Stimulated activated CD8-positive, alpha-beta memory T cell treated with anti-CD3 and anti-CD28 coated beads, Interleukin-7, amount 100 ng/mL, for 48 hours (primary cell): ENCODE results near the gene CASS4.
"Not testable (repeated sequence)": the region's sequence is repeated elsewhere in the genome, so short reads cannot be mapped to it uniquely, and the experiment has no call there.

Source experiments
- DNase-seq, 2 donors: peaks; one replicate each; pipeline ENCODE4 v3.0.0-alpha.2; 2020; ENCODE audit warnings: low read depth in 1 of 2; ENCODE audit errors: extremely low read depth in 1 of 2

CASS4 gene, protein sequence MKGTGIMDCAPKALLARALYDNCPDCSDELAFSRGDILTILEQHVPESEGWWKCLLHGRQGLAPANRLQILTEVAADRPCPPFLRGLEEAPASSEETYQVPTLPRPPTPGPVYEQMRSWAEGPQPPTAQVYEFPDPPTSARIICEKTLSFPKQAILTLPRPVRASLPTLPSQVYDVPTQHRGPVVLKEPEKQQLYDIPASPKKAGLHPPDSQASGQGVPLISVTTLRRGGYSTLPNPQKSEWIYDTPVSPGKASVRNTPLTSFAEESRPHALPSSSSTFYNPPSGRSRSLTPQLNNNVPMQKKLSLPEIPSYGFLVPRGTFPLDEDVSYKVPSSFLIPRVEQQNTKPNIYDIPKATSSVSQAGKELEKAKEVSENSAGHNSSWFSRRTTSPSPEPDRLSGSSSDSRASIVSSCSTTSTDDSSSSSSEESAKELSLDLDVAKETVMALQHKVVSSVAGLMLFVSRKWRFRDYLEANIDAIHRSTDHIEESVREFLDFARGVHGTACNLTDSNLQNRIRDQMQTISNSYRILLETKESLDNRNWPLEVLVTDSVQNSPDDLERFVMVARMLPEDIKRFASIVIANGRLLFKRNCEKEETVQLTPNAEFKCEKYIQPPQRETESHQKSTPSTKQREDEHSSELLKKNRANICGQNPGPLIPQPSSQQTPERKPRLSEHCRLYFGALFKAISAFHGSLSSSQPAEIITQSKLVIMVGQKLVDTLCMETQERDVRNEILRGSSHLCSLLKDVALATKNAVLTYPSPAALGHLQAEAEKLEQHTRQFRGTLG

DNA sequence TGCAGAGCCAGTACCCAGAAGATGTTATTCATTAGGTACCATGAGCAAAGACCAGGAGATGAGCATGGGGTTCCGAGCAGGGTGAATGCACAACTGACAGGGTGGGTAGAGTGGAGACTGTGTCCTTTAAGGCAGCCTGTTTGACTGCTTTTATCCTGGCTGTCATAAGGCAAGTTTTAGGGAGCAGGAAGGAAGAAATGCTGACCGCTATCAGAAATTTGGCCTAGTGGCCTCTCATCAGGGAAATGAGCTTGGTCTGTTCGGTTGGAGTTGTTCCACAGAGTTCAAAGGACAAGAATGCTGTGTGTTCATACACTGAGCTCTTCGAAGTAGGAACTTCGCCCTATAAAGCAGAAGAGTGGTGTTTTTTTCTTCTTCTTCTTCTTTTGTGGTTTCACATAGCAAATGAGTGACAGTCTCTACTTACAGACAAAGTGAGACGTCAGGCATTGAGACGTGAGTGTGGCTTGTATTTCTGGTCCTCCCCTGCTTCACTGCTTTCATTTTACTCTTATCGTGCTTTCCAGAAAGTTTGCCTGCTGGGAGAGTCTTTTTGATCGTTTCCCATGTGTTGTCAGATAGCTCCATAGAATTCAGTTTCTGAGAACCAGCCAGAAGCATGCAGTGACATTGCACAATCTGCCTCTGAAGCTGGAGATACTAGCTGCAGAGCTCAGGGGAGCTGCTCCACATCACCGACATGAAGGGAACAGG is at the start of gene CASS4:
TSS of gene CASS4 (plus strand) at position 502 of the 714 bp plus-strand sequence. CDS start at position 701, 199 bp downstream.
- no peak for DNase-seq

DNA sequence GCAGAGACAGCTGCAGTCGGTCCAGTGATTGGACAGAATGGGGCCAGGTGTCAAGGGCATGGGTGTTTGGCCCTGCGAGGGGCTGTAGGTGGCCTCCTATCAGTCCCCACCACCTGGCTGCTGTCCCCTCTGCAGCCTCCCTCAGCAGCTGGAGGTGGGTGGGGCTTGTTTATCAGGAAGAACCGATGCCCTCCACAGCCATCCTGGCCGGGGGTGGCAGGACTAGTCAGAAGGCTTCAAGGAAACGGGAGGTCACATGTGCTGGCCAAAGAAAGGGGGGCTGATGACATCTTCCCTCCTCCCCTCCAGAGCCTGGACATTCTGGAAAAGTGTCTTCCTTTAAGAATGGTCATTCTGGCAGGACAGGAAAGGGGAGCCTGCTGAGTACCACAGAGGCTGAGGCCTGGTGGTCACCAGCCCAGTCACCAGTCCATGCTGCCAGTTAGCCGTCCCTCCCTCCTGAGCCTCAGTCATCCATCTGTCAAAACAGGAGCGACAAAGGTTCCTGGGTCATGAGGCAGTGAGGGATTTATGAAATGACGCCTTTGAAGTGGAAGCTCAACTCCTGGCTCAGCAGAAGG is 49.1 kb upstream of the CASS4 start:
- no peak for DNase-seq

DNA sequence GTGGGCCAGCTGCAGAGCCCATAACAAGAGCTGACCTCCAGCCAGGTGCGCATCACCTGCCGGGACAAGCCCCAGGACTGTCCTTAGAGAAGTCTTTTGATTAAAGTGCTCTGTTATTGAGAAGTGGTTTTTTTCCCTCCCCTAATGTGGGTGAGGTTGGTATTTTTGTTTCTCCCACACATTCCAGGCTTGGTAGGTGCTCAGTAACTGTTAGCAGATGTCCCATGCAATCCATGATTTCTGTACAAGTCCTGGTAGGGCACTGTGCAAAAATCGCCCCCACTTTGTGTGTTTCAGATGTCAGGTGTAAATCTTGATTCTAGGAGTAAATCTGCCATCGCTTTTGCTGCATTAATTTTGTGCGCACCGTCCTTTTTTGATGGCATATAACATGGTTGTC is 48.6 kb upstream of the CASS4 start:
- no peak for DNase-seq

DNA sequence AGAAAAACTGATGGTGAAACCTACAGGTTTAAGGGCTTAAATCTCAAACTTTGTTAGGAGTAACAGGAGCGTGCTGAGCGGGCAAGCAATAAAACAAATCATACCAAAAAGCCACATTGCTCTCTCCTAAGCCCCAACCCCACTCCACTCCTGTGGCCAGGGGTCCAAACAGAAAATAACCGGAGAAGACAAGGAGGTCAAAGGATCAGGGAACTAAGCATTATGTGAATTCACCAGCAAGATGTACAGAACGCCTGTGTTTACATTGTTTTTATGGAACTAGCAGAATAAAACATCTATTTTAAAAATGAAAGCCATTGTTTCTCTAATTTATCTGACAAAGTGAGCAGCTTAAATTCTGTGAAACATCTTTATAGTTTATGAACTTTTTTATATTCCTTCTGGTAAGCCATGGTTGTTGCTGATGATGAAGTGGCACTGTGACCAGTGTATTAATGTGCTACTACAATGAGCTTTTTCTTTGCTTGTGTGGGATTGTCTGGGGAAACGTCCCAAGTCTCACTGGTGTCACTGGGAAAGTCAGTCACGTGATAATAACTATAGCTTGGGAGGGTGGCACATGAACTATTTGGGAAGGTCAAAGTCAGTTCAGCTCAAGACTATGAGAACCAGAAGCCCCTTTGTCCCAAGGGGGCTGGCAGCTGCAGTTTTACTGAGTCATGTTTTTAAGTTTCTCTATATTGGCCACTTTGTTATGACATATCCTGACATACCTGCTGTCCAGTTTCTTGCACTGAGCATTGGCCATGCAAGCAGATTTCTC is 43.5 kb upstream of the CASS4 start:
- no peak for DNase-seq

DNA sequence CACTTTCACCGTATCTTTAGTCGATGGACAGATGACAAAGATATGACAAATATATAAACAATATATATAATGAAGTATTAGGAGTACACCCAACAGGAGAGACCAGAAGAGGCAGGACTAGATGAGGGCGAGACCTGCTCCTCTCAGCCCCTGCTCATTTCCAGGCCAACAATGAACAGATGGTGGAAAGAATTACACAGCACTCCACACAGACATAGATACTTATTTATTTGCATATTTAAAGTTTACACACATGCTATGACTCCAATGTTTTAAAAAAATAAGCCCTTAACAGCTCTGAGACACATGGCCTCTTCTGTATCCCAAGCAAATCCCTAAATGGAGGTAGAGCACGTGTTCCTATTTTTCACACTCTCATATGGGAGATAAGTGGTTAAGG is 42.9 kb upstream of the CASS4 start:
- no peak for DNase-seq

DNA sequence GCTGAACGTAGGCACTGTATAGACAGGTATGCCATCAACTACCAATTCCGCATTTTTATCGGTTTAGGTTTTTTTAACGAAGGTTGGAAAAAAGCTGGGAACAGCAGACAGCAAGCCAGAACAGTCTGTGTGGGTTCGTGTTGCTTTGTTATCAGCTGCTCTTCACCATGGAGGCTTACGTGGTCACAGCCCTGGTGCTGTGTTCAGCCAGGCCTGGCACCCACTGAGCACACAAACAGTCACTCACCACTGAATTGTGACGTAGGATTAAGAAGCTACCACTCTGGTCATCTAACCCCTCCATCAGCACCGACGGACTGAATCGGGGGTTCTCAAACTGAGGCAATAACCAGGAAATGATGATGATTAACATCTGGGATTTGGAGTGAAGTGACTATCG is 40.1 kb upstream of the CASS4 start:
- DNase-seq: no peak

DNA sequence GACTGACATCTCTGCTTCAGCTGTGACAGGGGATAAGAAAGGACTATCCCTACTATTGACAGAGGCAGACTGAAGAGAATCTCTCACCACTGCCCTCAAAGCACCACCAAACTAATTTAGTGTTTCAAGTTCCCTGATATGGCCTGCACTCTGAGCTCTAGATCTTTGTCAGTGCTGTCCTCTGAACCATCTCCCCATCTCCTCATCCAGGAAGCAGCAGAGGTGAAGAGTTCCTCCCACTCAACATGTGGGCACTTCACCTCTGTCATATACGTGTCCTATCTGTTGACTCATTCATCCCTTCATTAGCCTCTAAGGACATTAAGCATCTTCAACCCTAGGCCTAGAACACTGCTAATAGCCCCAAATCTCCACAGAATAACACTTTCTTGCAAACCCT is 39.2 kb upstream of the CASS4 start:
- DNase-seq: no peak

DNA sequence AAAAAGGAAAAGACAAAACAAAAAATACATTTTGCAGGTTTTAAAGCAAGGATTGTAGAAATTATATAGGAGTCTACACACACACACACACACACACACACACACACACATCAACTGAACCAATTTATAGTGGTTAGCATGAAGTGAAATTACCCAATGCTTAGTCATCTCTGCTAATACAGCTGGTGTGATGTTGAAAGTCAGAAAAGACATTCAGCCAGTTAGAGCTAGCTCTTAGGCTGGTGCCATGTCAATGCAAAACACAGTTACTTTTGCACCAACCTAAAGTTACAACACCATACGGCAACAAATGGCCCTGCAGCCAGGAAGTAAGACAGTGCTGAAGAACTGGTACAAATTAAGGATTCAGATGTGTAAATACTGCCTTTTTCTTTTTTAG is 38.1 kb upstream of the CASS4 start:
- DNase-seq: no peak

DNA sequence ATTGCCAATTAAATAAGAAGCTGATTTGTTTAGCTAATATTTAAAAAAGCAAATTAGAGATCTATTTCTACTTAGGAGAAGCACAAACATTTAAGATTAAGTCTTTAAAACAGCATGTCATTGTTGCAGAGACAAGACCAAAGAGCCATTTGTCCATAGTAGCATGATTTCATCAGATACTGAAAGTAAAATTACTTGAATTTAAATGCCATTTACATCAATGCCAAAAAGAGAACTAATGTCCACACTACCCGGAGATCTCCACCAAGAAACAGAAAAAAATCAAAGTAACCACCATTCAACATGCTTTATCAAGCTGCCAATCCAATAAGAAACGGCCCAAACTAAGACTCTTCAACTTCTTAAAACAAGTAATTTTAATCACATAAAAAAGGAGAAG is 35.7 kb upstream of the CASS4 start:
- DNase-seq: no peak

DNA sequence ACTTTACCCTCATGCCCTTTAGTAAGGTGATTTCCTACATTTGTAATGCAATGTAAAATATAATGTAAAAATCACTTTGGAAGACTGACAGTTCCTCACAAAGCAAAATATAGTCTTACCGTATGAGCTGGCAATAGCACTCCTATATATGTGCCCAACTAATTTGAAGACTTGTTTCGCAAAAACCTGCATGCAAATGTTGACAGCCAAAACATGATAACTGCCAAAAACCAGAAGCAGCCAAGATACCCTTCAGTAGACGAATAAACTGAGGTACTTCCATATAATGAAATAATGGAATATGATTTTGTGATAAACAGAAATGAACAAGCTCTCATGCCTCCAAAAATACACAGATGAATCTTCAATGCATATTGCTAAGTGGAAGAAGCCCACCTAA is 33.7 kb upstream of the CASS4 start:
- DNase-seq: no peak

DNA sequence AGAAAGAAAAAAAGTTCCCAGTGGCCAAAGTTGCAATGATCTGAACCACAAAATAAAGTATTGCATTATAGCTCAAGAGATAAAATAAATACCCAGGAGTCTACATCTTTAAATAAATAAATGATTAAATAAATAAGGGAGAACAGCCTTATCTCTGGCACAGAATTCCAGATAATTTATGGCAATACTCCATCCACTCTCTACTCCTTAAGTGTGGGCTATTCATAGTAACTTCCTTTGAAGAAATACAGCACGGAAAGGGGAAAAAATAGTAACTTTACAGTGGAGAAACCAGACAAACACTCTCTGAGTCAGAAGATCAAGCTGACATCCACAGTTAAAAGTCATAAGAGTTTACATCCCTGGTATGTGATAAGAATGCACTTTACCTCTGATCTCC is 31.7 kb upstream of the CASS4 start:
- DNase-seq: no peak

DNA sequence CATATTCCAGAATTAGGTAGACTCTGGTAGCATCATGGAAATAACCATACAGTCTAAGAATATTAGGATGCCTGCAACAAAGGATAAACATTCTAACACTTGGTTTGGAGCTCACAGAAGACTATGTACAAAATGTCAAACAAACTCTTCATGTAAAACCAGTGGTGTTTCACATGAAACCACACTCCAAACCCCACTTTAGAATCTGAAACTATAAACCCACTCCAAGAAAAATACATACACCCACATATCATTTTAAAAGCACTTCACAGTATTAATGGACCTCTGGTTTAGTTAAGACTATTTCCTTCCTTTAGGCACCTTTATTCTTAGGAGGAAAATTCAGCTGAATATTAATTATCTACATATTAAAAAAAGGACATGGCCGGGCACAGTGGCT is 30.6 kb upstream of the CASS4 start:
- no peak for DNase-seq

DNA sequence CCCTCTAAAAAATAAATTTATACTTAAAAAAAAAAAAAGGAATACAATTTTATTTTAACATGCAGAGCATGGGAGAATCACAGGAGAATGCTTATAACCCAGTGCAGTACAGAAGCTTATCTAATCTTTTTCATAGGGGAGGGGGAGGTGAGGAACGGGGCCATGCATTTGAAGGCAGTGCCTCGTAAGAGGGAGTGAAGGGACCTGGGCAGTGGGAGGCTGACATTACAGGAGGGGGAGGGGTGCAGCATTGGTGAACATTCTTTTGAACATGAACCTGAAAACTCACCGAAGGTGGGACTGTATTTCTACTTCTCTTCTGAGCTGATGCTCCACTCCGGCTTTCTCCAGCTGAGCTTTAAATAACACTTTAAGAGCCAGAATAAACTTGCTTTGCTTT is 29.4 kb upstream of the CASS4 start:
- DNase-seq: no peak

DNA sequence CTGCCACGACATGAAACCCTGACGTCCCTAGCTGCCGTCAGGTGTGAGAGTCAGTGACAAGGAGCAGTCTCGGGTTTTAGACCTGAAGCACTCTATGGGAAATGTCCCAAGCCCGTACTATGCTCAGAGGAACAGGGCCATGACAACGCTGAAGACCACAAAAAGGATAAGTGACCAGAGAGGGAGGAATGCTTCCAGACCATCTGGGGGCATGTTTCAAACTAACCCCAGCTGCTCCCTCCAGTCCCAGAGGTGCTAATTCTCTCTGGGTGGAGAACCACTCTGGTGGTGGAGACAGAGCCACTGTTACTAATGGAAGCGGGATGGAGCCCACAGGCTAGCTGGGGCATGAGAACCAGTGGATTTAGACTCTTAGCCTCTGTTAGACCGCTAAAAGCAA is 28.7 kb upstream of the CASS4 start:
- DNase-seq: no peak

DNA sequence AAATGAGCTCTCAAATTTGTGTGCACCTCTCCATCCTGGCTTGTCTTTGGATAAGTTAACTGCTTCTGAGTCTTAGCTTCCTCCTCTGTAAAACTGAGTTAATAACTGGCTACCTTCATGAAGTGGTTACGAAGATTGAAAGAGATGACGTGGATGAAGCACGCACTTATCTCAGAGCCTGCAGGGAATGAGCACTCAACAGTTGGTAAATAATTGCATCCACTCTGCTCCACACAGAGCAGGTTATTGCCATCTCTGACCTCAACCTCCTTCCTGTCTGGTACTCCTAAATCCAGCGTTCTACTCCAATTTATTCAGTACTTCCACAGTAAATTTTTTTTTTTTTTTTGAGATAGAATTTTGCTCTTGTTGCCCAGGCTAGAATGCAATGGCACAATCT is 26.9 kb upstream of the CASS4 start:
- no peak for DNase-seq

DNA sequence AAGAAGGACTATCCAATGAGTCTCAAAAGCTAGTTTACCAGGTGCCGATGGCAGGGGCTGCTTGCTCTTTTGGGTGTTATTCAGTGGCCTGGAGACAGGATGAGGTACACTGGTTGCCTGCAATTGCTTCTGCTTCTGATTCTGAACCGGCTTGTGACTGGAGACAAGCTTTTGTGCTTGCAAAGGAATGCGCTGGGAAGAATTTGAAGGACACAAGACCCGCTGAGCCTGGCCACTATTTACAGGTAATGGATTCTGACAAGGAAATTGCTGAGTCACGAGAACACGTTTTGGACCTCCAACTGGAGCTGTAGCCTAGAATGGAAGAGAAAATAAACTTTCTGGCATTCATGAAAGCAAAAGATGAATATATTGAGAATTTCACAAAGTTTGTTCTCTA is 25.8 kb upstream of the CASS4 start:
- no peak for DNase-seq

DNA sequence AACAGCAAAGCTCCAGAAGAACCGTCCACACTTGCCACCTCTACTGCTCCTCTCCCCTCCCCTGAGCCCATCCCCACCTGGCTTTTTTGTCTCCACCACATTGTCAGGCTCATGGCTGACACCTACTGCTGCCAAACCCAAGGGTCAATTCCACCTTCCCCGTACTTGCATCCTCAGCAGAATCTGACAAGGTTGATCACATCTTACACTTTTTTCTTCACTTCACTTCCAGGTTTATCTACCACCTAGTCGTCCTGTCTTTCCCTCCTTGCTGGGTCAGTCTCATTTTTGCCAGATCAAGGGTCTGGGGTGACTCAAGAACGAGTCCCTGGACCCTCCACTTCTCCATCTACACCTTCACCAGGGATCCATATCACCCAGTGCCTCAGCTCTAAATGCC is 23.2 kb upstream of the CASS4 start:
- no peak for DNase-seq

DNA sequence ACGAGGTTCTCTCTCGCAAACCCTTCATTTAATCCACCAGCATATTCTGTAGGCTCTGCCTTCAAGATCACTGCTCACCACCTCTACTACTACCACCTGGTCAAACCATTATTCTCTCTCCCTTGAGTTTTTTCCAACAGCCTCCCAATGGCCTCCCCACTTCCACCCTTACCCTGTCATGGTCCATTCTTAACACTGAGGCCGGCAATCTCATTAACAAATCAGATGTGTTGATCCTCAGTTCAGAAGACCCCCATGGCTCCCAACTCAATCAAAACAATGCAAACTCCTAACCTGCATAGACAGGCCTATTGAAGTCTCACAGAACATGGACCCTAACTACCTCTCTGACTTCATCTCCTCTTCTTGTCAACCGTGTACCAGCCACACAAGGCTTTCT is 22.3 kb upstream of the CASS4 start:
- DNase-seq: no peak

DNA sequence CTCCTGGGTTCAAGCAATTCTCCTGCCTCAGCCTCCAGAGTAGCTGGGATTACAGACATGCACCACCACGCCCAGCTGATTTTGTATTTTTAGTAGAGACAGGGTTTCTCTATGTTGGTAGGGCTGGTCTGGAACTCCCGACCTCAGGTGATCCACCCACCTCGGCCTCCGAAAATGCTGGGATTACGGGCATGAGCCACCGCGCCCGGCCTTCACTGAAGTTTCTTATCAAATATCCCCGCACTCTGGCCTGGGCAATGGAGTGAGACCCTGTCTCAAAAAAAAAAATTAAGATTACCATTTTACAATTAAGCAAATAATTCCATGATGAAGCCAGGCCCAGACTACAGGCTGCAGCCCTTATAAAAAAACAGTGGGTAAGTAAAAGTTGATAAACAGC is 21.7 kb upstream of the CASS4 start:
- DNase-seq: not testable (repeated sequence)

DNA sequence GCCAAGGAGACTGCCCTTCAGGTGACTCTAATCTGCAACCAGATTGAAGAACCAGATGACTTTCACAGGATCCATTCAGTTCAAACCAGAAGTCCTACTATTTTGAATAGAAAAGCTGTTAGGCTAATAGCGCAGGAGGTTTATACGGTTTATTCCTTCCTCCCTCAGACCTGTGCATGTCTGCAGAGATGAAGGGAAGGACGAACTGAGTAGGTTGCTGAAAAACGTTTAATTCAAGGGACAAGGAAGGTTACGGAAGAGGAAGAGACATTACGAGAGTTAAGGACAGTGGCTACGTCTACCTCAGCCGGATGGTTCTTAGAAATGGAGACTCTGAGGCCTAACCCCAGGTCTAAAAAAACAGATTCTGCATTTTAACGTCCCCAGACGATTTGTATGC is 21.0 kb upstream of the CASS4 start:
- DNase-seq: no peak
